Fibroblast of villous mesenchyme (primary cell): ENCODE results near the gene NUP62. TPM values are rescaled to one million over a fixed set of nuclear protein-coding genes. Genes with fewer than 3 reads are reported as not detected.

Experiments used
- DNase-seq: peaks from one replicate; pipeline ENCODE4 v3.0.0-alpha.2; 2010; ENCODE audit warnings: low read depth
- H3K4me3 ChIP-seq: 2 replicates; pipeline ENCODE4 v1.5.1; 2011; ENCODE audit warnings: low read depth, mild to moderate bottlenecking, low read length
- CTCF ChIP-seq: IDR thresholded peaks from 2 replicates; pipeline ENCODE4 v1.5.1; 2012; ENCODE audit warnings: low read depth, mild to moderate bottlenecking, low read length; ENCODE audit not compliant: insufficient read depth
- total RNA-seq: library from RNA; depleted of rRNA; stranded (reverse); fragments of >200 nt; gene quantifications from 2 replicates; pipeline ENCODE4 v1.2.3, GENCODE V29; 2012

The NUP62 gene
- total RNA-seq, 1 donor = 43.2 TPM

GRCh38 chr19:49879243-49879963, 49.9 kb downstream of the NUP62 start:
- no peak for TF ChIP-seq CTCF
- H3K4me3 ChIP-seq = no peak overlapping the region
- DNase-seq = no peak

- peak overlapping the region; percentile 95 for H3K4me3 ChIP-seq
- DNase-seq = no peak
- no peak for TF ChIP-seq CTCF
These were observed 50.6 kb downstream of the NUP62 start for GRCh38 chr19:49878744-49879070.

- TF ChIP-seq CTCF = no peak
- DNase-seq = peak; percentile 98
- peak overlapping the region; percentile 95 for H3K4me3 ChIP-seq
These were observed 51.2 kb downstream of the NUP62 start for GRCh38 chr19:49877879-49878743.

- no peak for TF ChIP-seq CTCF
These were observed 52.1 kb downstream of the NUP62 start, which contains the start of the genes AKT1S1 and TBC1D17 for GRCh38 chr19:49877020-49877878. TSS of gene AKT1S1 (minus strand) at chr19:49877355. CDS start at chr19:49873295, 4,060 bp downstream. TSS of gene TBC1D17 (plus strand) at chr19:49877702. CDS start at chr19:49877724, 22 bp downstream.

GRCh38 chr19:49876422-49877019, 52.8 kb downstream of the NUP62 start:
- no peak for TF ChIP-seq CTCF
- DNase-seq = peak; percentile 100
- peak overlapping the region; percentile 95 for H3K4me3 ChIP-seq

More at GRCh38 chr19:49877020-49877878, 52.1 kb downstream of the NUP62 start, which contains the start of the genes AKT1S1 and TBC1D17:
- peak; percentile 100 for DNase-seq
- peak within 1 kb of the TSS; percentile 95 for H3K4me3 ChIP-seq
